H1 (cell line): Measurements from ENCODE around the gene PRRT1. TPM values are rescaled to one million over a fixed set of nuclear protein-coding genes. Genes with fewer than 3 reads are reported as not detected.

Source experiments
- ASH2L ChIP-seq: fragments of 200-600, 300-600 bp; sonication (generic); IDR thresholded peaks from one replicate; pipeline ENCODE4 v1.7.1; 2017; ENCODE audit warnings: low read length
- GABPA ChIP-seq: IDR thresholded peaks from 2 replicates; pipeline ENCODE4 v1.6.1; 2011; ENCODE audit warnings: mild to moderate bottlenecking, low read length, moderate library complexity, borderline replicate concordance; ENCODE audit not compliant: insufficient read depth
- KDM5A ChIP-seq: fragments of 200-600 bp; IDR thresholded peaks from 2 replicates; pipeline ENCODE4 v1.7.1; 2012; ENCODE audit warnings: mild to moderate bottlenecking, low read length, inconsistent platforms, mixed read lengths
- PHF8 ChIP-seq: fragments of 200-600 bp; sonication (generic); conservative IDR thresholded peaks from 2 replicates; pipeline ENCODE4 v1.7.1; 2012; ENCODE audit warnings: low read depth, mild to moderate bottlenecking, inconsistent platforms, low read length, moderate library complexity
- RAD21 ChIP-seq, 2 experiments: IDR thresholded peaks in 1 of 2; conservative IDR thresholded peaks in 1 of 2; 2 replicates each; pipeline ENCODE4 v1.6.1; 2011; ENCODE audit warnings: low read depth in 2 of 2, low read length in 2 of 2, improper control_type of control experiment in 1 of 2, inconsistent platforms in 1 of 2, mild to moderate bottlenecking in 1 of 2, moderate library complexity in 1 of 2
- SIN3A ChIP-seq, 2 experiments: IDR thresholded peaks in 1 of 2; conservative IDR thresholded peaks in 1 of 2; 2 replicates each; pipeline ENCODE4 v1.6.1; 2011 to 2012; ENCODE audit warnings: low read length in 2 of 2, improper control_type of control experiment in 1 of 2, low read depth in 1 of 2, mild to moderate bottlenecking in 1 of 2
- SUZ12 ChIP-seq: fragments of 200-600 bp; sonication (generic); IDR thresholded peaks from 2 replicates; pipeline ENCODE4 v1.6.1; 2012; ENCODE audit warnings: mild to moderate bottlenecking, inconsistent platforms, low read length, moderate library complexity, mixed read lengths
- TAF1 ChIP-seq: IDR thresholded peaks from 2 replicates; pipeline ENCODE4 v1.6.1; 2011; ENCODE audit warnings: mild to moderate bottlenecking, low read depth, low read length
- TBP ChIP-seq: IDR thresholded peaks from 2 replicates; pipeline ENCODE4 v1.6.1; 2011; ENCODE audit warnings: low read depth, low read length, improper control_type of control experiment
- ZNF274 ChIP-seq: IDR thresholded peaks from 2 replicates; pipeline ENCODE4 v1.7.0; 2012; ENCODE audit warnings: low read length, borderline replicate concordance; ENCODE audit errors: extremely low read depth
- polyA plus RNA-seq, 7 experiments: library from polyadenylated mRNA; depleted of rRNA in 3 of 7; stranded (reverse) in 5 of 7; unstranded in 2 of 7; fragments of >200 nt in 5 of 7; fragments of 200-250 nt in 2 of 7; gene quantifications; 1 replicate in 5 of 7; 2 replicates in 1 of 7; 4 replicates in 1 of 7; pipeline versions ENCODE4 v1.2.1 to v1.2.3, GENCODE V29; 2011 to 2013; ENCODE audit warnings: missing spikeins in 2 of 7, mixed read lengths in 2 of 7
- total RNA-seq: library from RNA; stranded (reverse); fragmentation: NEBNext Ultra II Directional; extraction: Animal tissue kit (Norgen Biotek cat#: 25700); gene quantifications from 2 replicates; pipeline ENCODE4 v1.2.1, GENCODE V29; 2021
- TF ChIP-seq, protein P1 (sequence below): fragments of 300-600 bp; sonication (generic); IDR thresholded peaks from 2 replicates; pipeline ENCODE4 v1.7.1; 2012; ENCODE audit warnings: low read length, moderate library complexity, mild to moderate bottlenecking, inconsistent platforms; ENCODE audit not compliant: insufficient replicate concordance

Gene PRRT1
- total and polyA plus RNA-seq, 2 of the 8 experiments (the other 6 are each of a cell fraction or from before 2014, with no cell fraction given), result 0.71 to 2.8 TPM

DNA sequence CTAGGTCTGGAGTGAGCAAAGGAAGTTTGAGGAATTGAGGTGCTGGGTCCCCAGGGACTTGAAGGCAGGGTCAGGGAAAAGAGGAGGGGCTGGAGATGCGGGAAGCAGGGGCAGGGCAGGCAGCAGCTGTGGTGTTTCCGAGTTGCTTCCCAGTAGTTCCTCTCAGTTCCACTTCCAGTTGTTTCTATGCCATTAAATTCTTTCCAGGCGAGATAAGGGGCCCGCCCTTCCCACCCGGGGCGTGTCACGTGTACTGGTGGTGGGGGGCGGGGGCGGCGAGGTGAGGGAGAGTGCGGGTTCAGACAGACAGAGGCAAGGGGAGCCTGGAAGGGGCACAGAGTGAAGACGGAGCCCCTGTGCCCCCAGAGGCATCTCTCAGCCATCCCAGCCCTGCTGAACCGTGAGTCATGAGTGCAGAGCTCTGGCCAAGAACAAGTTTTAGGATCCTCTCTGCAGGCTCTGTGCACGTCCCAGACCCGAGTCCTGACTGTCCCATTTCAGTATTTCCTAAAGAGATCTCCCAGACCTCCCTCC lies 43.6 kb downstream of the PRRT1 start (continued):
- TF ChIP-seq, protein P1, sequence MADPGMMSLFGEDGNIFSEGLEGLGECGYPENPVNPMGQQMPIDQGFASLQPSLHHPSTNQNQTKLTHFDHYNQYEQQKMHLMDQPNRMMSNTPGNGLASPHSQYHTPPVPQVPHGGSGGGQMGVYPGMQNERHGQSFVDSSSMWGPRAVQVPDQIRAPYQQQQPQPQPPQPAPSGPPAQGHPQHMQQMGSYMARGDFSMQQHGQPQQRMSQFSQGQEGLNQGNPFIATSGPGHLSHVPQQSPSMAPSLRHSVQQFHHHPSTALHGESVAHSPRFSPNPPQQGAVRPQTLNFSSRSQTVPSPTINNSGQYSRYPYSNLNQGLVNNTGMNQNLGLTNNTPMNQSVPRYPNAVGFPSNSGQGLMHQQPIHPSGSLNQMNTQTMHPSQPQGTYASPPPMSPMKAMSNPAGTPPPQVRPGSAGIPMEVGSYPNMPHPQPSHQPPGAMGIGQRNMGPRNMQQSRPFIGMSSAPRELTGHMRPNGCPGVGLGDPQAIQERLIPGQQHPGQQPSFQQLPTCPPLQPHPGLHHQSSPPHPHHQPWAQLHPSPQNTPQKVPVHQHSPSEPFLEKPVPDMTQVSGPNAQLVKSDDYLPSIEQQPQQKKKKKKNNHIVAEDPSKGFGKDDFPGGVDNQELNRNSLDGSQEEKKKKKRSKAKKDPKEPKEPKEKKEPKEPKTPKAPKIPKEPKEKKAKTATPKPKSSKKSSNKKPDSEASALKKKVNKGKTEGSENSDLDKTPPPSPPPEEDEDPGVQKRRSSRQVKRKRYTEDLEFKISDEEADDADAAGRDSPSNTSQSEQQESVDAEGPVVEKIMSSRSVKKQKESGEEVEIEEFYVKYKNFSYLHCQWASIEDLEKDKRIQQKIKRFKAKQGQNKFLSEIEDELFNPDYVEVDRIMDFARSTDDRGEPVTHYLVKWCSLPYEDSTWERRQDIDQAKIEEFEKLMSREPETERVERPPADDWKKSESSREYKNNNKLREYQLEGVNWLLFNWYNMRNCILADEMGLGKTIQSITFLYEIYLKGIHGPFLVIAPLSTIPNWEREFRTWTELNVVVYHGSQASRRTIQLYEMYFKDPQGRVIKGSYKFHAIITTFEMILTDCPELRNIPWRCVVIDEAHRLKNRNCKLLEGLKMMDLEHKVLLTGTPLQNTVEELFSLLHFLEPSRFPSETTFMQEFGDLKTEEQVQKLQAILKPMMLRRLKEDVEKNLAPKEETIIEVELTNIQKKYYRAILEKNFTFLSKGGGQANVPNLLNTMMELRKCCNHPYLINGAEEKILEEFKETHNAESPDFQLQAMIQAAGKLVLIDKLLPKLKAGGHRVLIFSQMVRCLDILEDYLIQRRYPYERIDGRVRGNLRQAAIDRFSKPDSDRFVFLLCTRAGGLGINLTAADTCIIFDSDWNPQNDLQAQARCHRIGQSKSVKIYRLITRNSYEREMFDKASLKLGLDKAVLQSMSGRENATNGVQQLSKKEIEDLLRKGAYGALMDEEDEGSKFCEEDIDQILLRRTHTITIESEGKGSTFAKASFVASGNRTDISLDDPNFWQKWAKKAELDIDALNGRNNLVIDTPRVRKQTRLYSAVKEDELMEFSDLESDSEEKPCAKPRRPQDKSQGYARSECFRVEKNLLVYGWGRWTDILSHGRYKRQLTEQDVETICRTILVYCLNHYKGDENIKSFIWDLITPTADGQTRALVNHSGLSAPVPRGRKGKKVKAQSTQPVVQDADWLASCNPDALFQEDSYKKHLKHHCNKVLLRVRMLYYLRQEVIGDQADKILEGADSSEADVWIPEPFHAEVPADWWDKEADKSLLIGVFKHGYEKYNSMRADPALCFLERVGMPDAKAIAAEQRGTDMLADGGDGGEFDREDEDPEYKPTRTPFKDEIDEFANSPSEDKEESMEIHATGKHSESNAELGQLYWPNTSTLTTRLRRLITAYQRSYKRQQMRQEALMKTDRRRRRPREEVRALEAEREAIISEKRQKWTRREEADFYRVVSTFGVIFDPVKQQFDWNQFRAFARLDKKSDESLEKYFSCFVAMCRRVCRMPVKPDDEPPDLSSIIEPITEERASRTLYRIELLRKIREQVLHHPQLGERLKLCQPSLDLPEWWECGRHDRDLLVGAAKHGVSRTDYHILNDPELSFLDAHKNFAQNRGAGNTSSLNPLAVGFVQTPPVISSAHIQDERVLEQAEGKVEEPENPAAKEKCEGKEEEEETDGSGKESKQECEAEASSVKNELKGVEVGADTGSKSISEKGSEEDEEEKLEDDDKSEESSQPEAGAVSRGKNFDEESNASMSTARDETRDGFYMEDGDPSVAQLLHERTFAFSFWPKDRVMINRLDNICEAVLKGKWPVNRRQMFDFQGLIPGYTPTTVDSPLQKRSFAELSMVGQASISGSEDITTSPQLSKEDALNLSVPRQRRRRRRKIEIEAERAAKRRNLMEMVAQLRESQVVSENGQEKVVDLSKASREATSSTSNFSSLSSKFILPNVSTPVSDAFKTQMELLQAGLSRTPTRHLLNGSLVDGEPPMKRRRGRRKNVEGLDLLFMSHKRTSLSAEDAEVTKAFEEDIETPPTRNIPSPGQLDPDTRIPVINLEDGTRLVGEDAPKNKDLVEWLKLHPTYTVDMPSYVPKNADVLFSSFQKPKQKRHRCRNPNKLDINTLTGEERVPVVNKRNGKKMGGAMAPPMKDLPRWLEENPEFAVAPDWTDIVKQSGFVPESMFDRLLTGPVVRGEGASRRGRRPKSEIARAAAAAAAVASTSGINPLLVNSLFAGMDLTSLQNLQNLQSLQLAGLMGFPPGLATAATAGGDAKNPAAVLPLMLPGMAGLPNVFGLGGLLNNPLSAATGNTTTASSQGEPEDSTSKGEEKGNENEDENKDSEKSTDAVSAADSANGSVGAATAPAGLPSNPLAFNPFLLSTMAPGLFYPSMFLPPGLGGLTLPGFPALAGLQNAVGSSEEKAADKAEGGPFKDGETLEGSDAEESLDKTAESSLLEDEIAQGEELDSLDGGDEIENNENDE, result no peak
- TF ChIP-seq ZNF274 (no peak), PHF8 (no peak), TBP (no peak), TAF1 (no peak), RAD21 (IDR thresholded peaks at IDR 0.05 in 1 of 2, conservative IDR thresholded peaks at IDR 0.05 in 1 of 2; ENCODE audit: low read depth in 2 of 2, low read length in 2 of 2) (no peak), SIN3A (conservative IDR thresholded peaks at IDR 0.05 in 1 of 2, IDR thresholded peaks at IDR 0.05 in 1 of 2; ENCODE audit: low read depth in 1 of 2, low read length in 2 of 2) (no peak), GABPA (no peak), KDM5A (no peak), SUZ12 (no peak), ASH2L (no peak)
